GM12864 (cell line): Measurements from ENCODE around the gene SENP6.
"Not testable (repeated sequence)": the region's sequence is repeated elsewhere in the genome, so short reads cannot be mapped to it uniquely, and the experiment has no call there.

Experiments
- DNase-seq: peaks from one replicate; pipeline ENCODE4 v3.0.0-alpha.2; 2011; ENCODE audit warnings: low read depth
- H3K4me3 ChIP-seq: 2 replicates; pipeline ENCODE4 v1.5.1; 2011; ENCODE audit warnings: mild to moderate bottlenecking, low read depth, low read length, control low read depth
- TF ChIP-seq, protein P1 (sequence below): IDR thresholded peaks from 2 replicates; pipeline ENCODE4 v1.5.1; 2011; ENCODE audit warnings: low read depth, mild to moderate bottlenecking, moderate library complexity, low read length, control low read depth, inconsistent platforms; ENCODE audit errors: missing control alignments

SENP6 gene

DNA sequence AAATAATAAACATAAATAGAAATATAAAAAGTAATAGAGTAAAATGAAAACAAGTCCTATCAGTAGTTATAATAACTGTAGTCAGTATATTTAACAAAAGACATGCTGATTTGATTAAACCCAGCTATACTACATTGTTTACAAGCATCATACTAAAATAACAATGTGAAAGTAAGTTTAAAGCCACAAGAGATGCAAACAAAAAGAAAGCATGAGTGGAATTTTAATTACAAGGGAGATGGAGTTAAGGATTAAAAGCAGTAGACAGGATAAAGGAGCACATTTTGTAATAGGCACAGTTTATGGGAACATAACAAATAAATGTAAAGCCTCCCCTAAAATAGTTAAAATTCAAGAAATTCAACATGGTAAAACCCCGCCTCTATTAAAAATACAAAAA lies 41.5 kb downstream of the SENP6 start:
- DNase-seq, result no peak
- TF ChIP-seq, protein P1, sequence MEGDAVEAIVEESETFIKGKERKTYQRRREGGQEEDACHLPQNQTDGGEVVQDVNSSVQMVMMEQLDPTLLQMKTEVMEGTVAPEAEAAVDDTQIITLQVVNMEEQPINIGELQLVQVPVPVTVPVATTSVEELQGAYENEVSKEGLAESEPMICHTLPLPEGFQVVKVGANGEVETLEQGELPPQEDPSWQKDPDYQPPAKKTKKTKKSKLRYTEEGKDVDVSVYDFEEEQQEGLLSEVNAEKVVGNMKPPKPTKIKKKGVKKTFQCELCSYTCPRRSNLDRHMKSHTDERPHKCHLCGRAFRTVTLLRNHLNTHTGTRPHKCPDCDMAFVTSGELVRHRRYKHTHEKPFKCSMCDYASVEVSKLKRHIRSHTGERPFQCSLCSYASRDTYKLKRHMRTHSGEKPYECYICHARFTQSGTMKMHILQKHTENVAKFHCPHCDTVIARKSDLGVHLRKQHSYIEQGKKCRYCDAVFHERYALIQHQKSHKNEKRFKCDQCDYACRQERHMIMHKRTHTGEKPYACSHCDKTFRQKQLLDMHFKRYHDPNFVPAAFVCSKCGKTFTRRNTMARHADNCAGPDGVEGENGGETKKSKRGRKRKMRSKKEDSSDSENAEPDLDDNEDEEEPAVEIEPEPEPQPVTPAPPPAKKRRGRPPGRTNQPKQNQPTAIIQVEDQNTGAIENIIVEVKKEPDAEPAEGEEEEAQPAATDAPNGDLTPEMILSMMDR, result no peak
- no peak overlapping the region for H3K4me3 ChIP-seq

DNA sequence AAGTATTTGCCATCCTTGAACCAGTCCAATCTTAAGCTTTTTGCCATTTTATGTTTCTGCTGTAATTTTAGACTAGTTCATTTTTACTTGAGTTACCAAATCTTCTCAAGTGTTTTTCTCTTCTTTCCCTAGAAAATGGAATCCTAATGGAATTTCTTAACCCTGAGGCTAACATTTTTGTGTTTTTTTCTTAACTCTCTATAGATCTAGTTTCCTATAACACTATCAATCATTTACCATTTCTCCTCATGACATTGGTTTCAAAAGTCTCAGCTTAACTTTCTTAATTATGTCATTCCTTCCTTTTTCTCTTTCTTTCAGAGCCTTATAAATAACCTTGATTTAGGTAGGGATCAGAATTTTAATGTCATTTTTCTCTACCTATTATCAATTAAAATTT lies 54.8 kb downstream of the SENP6 start:
- TF ChIP-seq, protein P1, result no peak
- no peak for DNase-seq
- no peak overlapping the region for H3K4me3 ChIP-seq

DNA sequence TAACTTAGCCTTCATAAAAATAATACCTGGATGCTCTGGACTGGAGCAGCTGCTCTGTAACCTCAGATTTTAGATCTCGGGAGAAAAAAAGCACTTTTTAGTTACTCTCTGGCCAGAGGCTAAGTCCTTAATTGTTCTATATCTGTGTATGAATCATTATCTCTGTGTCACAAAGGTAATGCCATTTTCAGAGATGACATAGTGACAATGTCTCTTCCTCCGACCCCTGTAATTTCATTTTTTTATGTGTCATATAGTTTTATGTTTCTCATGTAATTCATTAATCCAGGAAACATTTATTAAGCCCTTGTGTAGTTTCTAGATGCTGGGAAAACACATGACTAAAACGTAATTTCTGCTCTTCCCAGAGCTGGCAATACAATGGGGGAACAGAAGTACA lies 55.6 kb downstream of the SENP6 start:
- TF ChIP-seq, protein P1, result no peak
- H3K4me3 ChIP-seq, result no peak overlapping the region
- DNase-seq, result no peak

DNA sequence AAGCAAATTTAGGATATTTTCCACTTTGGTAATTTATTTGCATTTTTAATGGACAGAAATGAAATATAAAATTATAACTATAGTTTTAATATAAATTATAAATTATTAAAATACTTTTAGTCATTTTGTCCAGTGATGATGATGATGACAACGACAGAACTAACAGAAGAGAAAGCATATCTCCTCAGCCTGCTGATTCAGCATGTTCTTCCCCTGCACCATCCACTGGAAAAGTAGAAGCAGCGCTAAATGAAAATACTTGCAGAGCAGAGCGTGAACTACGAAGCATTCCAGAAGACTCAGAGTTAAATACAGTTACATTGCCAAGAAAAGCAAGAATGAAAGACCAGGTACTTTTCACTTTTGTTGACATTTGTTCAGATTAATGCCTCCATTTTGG lies 64.9 kb downstream of the SENP6 start:
- no peak overlapping the region for H3K4me3 ChIP-seq
- TF ChIP-seq, protein P1, result no peak
- DNase-seq, result no peak

DNA sequence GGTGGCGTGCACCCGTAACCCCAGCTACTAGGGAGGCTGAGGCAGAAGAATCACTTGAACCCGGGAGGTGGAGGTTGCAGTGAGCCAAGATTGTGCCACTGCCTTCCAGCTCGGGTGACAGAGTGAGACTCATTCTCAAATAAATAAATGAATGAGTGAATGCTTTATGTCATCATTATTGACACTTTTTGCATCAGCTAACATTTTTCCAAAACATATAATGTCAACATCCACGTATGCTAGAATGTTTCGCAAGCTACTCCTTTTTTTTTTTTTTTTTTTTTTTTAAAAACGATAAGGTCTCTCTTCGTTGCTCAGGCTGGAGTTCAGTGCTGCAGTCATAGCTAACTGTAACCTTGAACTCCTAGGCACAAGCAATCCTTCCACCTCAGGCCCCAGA lies 72.2 kb downstream of the SENP6 start:
- H3K4me3 ChIP-seq, result no peak overlapping the region
- no peak for DNase-seq
- TF ChIP-seq, protein P1, result no peak

DNA sequence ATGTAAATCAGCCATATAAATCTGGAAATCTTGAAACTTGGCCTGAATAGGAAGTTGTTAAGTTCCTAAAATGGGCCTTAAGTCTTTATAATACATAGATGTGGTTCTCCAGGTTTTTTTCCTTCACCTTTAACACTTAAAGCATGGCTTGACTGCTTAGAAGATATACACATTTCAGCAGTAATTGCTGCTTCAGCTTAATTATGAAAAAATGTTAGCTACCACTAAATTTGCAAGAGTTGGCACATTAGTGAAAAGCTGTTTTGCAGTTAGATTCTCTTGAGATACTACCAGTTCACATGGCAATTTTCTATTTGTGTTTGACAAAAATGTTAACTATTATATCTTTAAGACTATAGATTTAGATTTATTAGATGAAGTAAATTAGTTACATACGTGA lies 74.7 kb downstream of the SENP6 start:
- no peak for DNase-seq
- TF ChIP-seq, protein P1, result no peak
- no peak overlapping the region for H3K4me3 ChIP-seq

DNA sequence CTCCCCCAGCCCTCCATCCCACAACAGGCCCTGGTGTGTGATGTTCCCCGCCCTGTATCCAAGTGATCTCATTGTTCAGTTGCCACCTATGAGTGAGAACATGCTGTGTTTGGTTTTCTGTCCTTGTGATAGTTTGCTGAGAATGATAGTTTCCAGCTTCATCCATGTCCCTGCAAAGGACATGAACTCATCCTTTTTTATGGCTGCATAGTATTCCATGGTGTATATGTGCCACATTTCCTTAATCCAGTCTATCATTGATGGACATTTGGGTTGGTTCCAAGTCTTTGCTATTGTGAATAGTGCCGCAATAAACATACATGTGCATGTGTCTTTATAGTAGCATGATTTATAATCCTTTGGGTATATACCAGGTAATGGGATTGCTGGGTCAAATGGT lies 80.9 kb downstream of the SENP6 start:
- not testable (repeated sequence) for H3K4me3 ChIP-seq, DNase-seq

DNA sequence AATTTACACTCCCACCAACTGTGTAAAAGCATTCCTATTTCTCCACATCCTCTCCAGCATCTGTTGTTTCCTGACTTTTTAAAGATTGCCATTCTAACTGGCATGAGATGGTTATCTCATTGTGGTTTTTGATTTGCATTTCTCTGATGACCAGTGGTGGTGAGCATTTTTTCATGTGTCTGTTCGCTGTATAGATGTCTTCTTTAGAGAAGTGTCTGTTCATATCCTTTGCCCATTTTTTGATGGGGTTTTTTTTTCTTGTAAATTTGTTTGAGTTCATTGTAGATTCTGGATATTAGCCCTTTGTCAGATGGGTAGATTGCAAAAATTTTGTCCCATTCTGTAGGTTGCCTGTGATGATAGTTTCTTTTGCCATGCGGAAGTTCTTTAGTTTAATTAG lies 81.3 kb downstream of the SENP6 start:
- not testable (repeated sequence) for H3K4me3 ChIP-seq, DNase-seq

DNA sequence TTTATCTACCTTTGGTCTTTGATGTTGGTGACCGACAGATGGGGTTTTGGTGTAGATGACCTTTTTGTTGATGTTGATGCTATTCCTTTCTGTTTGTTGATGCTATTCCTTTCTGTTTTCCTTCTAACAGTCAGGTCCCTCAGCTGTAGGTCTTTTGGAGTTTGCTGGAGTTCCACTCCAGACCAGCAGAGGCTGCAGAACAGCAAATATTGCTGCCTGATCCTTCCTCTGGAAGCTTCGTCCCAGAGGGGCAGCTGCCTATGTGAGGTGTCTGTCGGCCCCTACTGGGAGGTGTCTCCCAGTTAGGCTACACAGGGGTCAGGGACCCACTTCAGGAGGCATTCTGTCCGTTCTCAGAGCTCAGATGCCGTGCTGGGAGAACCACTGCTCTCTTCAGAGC lies 85.9 kb downstream of the SENP6 start:
- not testable (repeated sequence) for H3K4me3 ChIP-seq, DNase-seq

DNA sequence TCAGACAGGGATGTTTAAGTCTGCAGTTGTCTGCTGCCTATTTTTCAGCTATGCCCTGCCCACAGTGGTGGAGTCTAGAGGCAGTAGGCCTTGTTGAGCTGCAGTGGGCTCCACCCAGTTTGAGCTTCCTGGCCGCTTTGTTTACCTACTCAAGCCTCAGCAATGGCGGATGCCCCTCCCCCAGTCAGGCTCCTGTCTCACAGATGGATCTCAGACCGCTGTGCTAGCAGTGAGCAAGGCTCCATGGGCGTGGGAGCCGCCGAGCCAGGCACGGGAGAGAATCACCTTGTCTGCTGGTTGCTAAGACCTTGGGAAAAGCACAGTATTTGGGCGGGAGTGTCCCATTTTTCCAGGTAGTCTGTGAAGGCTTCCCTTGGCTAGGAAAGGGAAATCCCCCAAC lies 86.3 kb downstream of the SENP6 start:
- not testable (repeated sequence) for H3K4me3 ChIP-seq, DNase-seq
